HG02840 (cell line): ENCODE measurements around the gene GARIN5A.

Experiments used
- ATAC-seq: cut with Tn5 transposase; IDR thresholded peaks from one replicate; pipeline ENCODE4 v1.9.1; 2021; ENCODE audit warnings: mild to moderate bottlenecking, moderate library complexity, moderate number of reproducible peaks; ENCODE audit not compliant: unreplicated experiment, low FRiP score

Gene GARIN5A

GRCh38 chr19:50437862-50438449, 38.7 kb downstream of the GARIN5A start:
- no peak for ATAC-seq

- ATAC-seq = no peak
Observed at GRCh38 chr19:50435627-50436026, 41.0 kb downstream of the GARIN5A start.

- ATAC-seq = no peak
Observed at GRCh38 chr19:50435221-50435620, 41.4 kb downstream of the GARIN5A start.

GRCh38 chr19:50434525-50434924, 42.1 kb downstream of the GARIN5A start:
- ATAC-seq = no peak

GRCh38 chr19:50433201-50434180, 43.2 kb downstream of the GARIN5A start:
- ATAC-seq = no peak

- no peak for ATAC-seq
Observed at GRCh38 chr19:50432221-50433028, 44.2 kb downstream of the GARIN5A start, which contains the start of gene MYBPC2. Gene MYBPC2 (plus strand): TSS chr19:50432892. CDS start chr19:50432954, 62 bp downstream.

GRCh38 chr19:50431343-50432220, 45.1 kb downstream of the GARIN5A start:
- ATAC-seq = peak; percentile 65

GRCh38 chr19:50430888-50431342, 45.7 kb downstream of the GARIN5A start:
- no peak for ATAC-seq

- no peak for ATAC-seq
Observed at GRCh38 chr19:50428772-50429463, 47.7 kb downstream of the GARIN5A start.

GRCh38 chr19:50427997-50428425, 48.6 kb downstream of the GARIN5A start:
- ATAC-seq = no peak

GRCh38 chr19:50427318-50427925, 49.2 kb downstream of the GARIN5A start:
- ATAC-seq = no peak

- no peak for ATAC-seq
Observed at GRCh38 chr19:50425581-50425980, 51.1 kb downstream of the GARIN5A start.

GRCh38 chr19:50423279-50424113, 53.2 kb downstream of the GARIN5A start:
- no peak for ATAC-seq

GRCh38 chr19:50422397-50423278, 54.0 kb downstream of the GARIN5A start:
- ATAC-seq = no peak

- no peak for ATAC-seq
Observed at GRCh38 chr19:50420808-50421207, 55.8 kb downstream of the GARIN5A start.

GRCh38 chr19:50420127-50420526, 56.5 kb downstream of the GARIN5A start:
- no peak for ATAC-seq

GRCh38 chr19:50419580-50420035, 57.0 kb downstream of the GARIN5A start:
- no peak for ATAC-seq
